Mesenteric fat pad (tissue), 1 donor: ENCODE data around the gene MEPCE. TPM values are rescaled to one million over a fixed set of nuclear protein-coding genes. Genes with fewer than 3 reads are reported as not detected.

Source experiments
- DNase-seq: peaks from one replicate; pipeline ENCODE4 v3.0.0-alpha.2; 2020; ENCODE audit warnings: low spot score
- total RNA-seq: library from RNA; stranded (reverse); fragmentation: NEBNext Ultra II Directional; extraction: Animal tissue kit (Norgen Biotek cat#: 25700); gene quantifications from one replicate; pipeline ENCODE4 v1.2.1, GENCODE V29; 2021
- donor health status: DM: yes; HTN: yes; CAD: no.

MEPCE gene
- total RNA-seq, 1 donor from 2014 or later, result 25.9 TPM

DNA sequence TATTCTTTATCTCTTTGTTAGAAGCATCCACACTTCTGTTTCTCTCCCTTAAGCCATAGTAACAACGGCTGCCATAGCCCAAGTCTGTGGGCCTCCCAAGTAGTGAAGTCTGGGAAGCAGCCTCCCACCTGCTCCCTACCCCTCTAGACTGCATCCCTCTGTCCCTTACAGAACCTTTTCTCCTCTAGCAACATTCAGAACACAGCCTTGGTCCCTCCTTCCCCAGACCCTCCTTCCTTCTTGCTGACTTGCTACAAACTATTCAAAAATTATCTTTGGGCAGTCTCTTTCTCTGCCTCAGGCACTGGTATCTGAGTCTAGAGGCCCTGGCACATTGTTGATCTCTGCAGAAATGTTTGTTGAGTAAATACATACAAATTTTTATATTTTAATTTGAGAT lies 51.8 kb downstream of the MEPCE start:
- no peak for DNase-seq

DNA sequence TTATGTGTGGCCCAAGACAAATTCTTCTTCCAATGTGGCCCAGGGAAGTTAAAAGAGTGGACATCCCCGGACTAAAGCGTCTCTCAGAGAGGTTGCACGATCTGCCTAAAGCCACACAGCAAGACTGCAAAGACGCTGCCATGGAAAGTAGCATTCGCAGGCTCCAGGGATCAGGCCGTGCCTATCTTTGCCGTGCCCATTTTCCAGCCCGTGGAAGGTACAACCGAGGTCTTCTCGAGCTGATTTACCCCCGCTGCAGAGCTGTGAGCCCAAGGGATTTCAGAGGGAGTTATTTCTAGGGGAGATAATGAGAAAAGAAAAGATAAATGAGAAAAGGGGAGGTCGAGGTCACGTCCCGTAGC lies 53.1 kb downstream of the MEPCE start:
- DNase-seq, result no peak

DNA sequence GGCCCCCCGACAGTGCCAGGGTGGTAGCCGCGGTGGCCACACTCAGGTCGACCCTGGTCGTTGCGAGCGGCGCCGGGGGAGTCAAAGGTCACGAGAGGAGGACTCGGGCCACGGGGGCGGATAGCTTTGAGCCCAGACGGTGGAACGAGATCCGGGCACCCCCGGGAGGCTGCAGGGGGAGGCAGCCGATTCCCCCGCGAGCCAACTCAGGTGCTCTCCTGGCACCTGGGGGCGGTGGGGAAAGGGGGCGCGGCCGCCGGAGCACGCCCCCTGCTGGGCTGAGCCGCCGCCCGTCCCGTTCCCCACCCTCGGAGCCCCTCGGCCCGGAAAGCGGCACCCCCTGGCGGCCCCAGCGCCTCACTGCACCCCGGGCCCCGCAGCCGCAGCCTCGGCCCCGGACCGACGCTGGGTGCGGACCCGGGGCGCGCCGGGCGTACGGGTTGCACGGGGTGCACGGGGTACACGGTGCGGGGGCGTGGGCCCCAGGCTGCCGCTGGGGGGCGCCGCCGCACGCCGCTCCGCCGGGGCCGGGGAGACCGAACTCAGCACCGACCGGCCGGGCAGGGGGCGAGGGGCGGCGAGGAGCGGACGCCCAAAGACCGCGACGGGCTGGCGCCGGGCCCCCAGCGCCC lies 53.6 kb downstream of the MEPCE start:
- no peak for DNase-seq

Other genes starting within 250 kb of the MEPCE start
- gene PVRIG, start 209.9 kb upstream of the MEPCE start, total RNA-seq, result not detected
- not detected for gene SPDYE3, start 122.1 kb upstream of the MEPCE start, total RNA-seq
- 32.1 TPM for gene PILRB, start 71.7 kb upstream of the MEPCE start, total RNA-seq
- 14.5 TPM for gene PILRA, start 56.3 kb upstream of the MEPCE start, total RNA-seq
- gene ZCWPW1, start 1.1 kb upstream of the MEPCE start, total RNA-seq, result 3.2 TPM
- gene PPP1R35, start 6.7 kb downstream of the MEPCE start, total RNA-seq, result 24.8 TPM
- gene SPACDR, start 34.4 kb downstream of the MEPCE start, total RNA-seq, result 0.96 TPM
- gene TSC22D4, start 49.4 kb downstream of the MEPCE start, total RNA-seq, result 42.4 TPM
- 1.2 TPM for gene NYAP1, start 54.1 kb downstream of the MEPCE start, total RNA-seq
- gene AGFG2, start 109.4 kb downstream of the MEPCE start, total RNA-seq, result 14.1 TPM
- 2.3 TPM for gene SAP25, start 144.1 kb downstream of the MEPCE start, total RNA-seq
- gene LRCH4, start 156.3 kb downstream of the MEPCE start, total RNA-seq, result 41.8 TPM
- not detected for gene FBXO24, start 156.5 kb downstream of the MEPCE start, total RNA-seq
- gene PCOLCE, start 172.5 kb downstream of the MEPCE start, total RNA-seq, result 66.4 TPM
- gene MOSPD3, start 182.7 kb downstream of the MEPCE start, total RNA-seq, result 12.9 TPM
- gene TFR2, start 211.7 kb downstream of the MEPCE start, total RNA-seq, result 0.29 TPM
- not detected for gene ACTL6B, start 226.6 kb downstream of the MEPCE start, total RNA-seq
- gene GNB2, start 243.9 kb downstream of the MEPCE start, total RNA-seq, result 243 TPM